Endothelial cell of umbilical vein (primary cell): ENCODE results near the gene ZNF705A. TPM values are rescaled to one million over a fixed set of nuclear protein-coding genes. Genes with fewer than 3 reads are reported as not detected.
"Not testable (repeated sequence)": the region's sequence is repeated elsewhere in the genome, so short reads cannot be mapped to it uniquely, and the experiment has no call there.

Source experiments
- BruUV-seq: library from RNA; stranded (reverse); fragments of 400-500 nt; replicated peaks from 2 replicates; lab custom pipeline; 2021; lab: Mats Ljungman, UMichigan
- CTCF ChIA-PET: fragments of 300-600, 350-600 bp; sonication (Branson Sonifier 250); formaldehyde crosslinking; loops from one replicate; lab custom pipeline; 2021; ENCODE audit warnings: antibody characterized with exemption, inconsistent platforms; lab: Charles Lee
- POLR2A ChIA-PET: fragments of 300-600, 350-600 bp; sonication (Branson Sonifier 250); formaldehyde crosslinking; loops from one replicate; lab custom pipeline; 2021; ENCODE audit warnings: antibody characterized with exemption, inconsistent platforms; lab: Charles Lee
- DNase-seq: peaks from one replicate; pipeline ENCODE4 v3.0.0-alpha.2; 2011; ENCODE audit warnings: low read depth, low spot score
- FAIRE-seq: peaks from 2 replicates; lab custom pipeline; 2011; peaks lifted over from hg19 to GRCh38; lab: Jason Lieb, UNC
- H2AFZ ChIP-seq: 2 replicates; pipeline ENCODE4 v1.6.0; 2012; ENCODE audit warnings: low read depth, low read length, control low read depth, inconsistent platforms
- H3K27ac ChIP-seq: 2 replicates; pipeline ENCODE4 v1.5.1; 2011; ENCODE audit warnings: low read depth, mild to moderate bottlenecking, control low read depth, low read length, moderate library complexity; ENCODE audit not compliant: insufficient read depth
- H3K27me3 ChIP-seq, 2 experiments: 2 replicates each; pipeline versions ENCODE4 v1.6.0 to v1.6.1; 2011; ENCODE audit warnings: low read length in 2 of 2, mixed read lengths in 1 of 2; ENCODE audit not compliant: control insufficient read depth in 2 of 2, insufficient read depth in 2 of 2
- H3K36me3 ChIP-seq, 2 experiments: 2 replicates in 1 of 2; 3 replicates in 1 of 2; pipeline ENCODE4 v1.5.1; 2011; ENCODE audit warnings: low read length in 2 of 2, mild to moderate bottlenecking in 1 of 2, moderate library complexity in 1 of 2; ENCODE audit not compliant: control insufficient read depth in 2 of 2, insufficient read depth in 2 of 2; ENCODE audit errors: extremely low read depth in 1 of 2
- H3K4me1 ChIP-seq: 3 replicates; pipeline ENCODE4 v1.5.1; 2011; ENCODE audit warnings: mild to moderate bottlenecking, low read length; ENCODE audit not compliant: control insufficient read depth, insufficient read depth; ENCODE audit errors: extremely low read depth
- H3K4me2 ChIP-seq: 2 replicates; pipeline ENCODE4 v1.6.1; 2011; ENCODE audit warnings: low read length, control low read depth, mixed read lengths; ENCODE audit not compliant: insufficient read depth
- H3K4me3 ChIP-seq, 3 experiments: fragments of 200-600 bp in 1 of 3; sonication (generic), shearing (Covaris generic) in 1 of 3; replicated peaks in 1 of 3; 2 replicates each; pipeline ENCODE4 v1.5.1; 2011 to 2016; ENCODE audit warnings: control low read depth in 3 of 3, low read length in 3 of 3, mild to moderate bottlenecking in 2 of 3, inconsistent platforms in 1 of 3, low read depth in 1 of 3, moderate library complexity in 1 of 3; ENCODE audit not compliant: insufficient read depth in 1 of 3
- H3K79me2 ChIP-seq: 2 replicates; pipeline ENCODE4 v1.6.0; 2012; ENCODE audit warnings: low read length, inconsistent platforms; ENCODE audit not compliant: control insufficient read depth, insufficient read depth
- H3K9ac ChIP-seq: replicated peaks from 2 replicates; pipeline ENCODE3; 2011; ENCODE audit warnings: low read length, control low read depth; ENCODE audit not compliant: insufficient read depth; ENCODE audit errors: extremely low read depth
- H3K9me1 ChIP-seq: replicated peaks from 3 replicates; pipeline ENCODE4 v1.6.0; 2011; ENCODE audit warnings: mild to moderate bottlenecking, low read length; ENCODE audit not compliant: control insufficient read depth, insufficient read depth; ENCODE audit errors: extremely low read depth
- H3K9me3 ChIP-seq: replicated peaks from 2 replicates; pipeline ENCODE4 v1.5.1; 2012; ENCODE audit warnings: low read length, inconsistent platforms; ENCODE audit not compliant: control insufficient read depth, insufficient read depth
- H4K20me1 ChIP-seq: replicated peaks from 2 replicates; pipeline ENCODE3; 2011; ENCODE audit warnings: mild to moderate bottlenecking, low read length; ENCODE audit not compliant: control insufficient read depth, insufficient read depth; ENCODE audit errors: extremely low read depth
- dilution Hi-C: fragments of 300-500 bp; cut with MboI; formaldehyde crosslinking; loops from one replicate; pipeline ENCODE4 v1.15.0; 2019; ENCODE audit warnings: low sequenced_read_pairs; ENCODE audit not compliant: extremely low pct_ligation_motif_present
- intact Hi-C: fragments of 100-400 bp; cut with micrococcal nuclease; formaldehyde crosslinking; loops from one replicate; pipeline ENCODE4 v1.10.0; 2022
- polyA plus RNA-seq, 4 experiments: library from polyadenylated mRNA; depleted of rRNA in 3 of 4; stranded (reverse) in 3 of 4; unstranded in 1 of 4; fragments of >200 nt; gene quantifications; 2 replicates each; pipeline versions ENCODE4 v1.2.1 to v1.2.3, GENCODE V29; 2011 to 2012; ENCODE audit warnings: missing spikeins in 1 of 4
- total RNA-seq: library from RNA; stranded (reverse); gene quantifications from 2 replicates; pipeline ENCODE4 v1.2.3, GENCODE V29; 2021

ZNF705A gene
- total and polyA plus RNA-seq, 2 donors (not counting 3 experiments of a cell fraction or from before 2014, with no cell fraction given): not detected

- H4K20me1 ChIP-seq, H3K27me3 ChIP-seq, DNase-seq, CTCF ChIA-PET, intact Hi-C loops, BruUV-seq, H3K9me1 ChIP-seq, H3K9me3 ChIP-seq, H3K9ac ChIP-seq, H3K4me2 ChIP-seq, H2AFZ ChIP-seq, dilution Hi-C loops, H3K27ac ChIP-seq, H3K4me1 ChIP-seq, H3K79me2 ChIP-seq, FAIRE-seq, H3K4me3 ChIP-seq, POLR2A ChIA-PET, H3K36me3 ChIP-seq: not testable (repeated sequence)
Observed at GRCh38 chr12:8183346-8183745, 26.5 kb downstream of the ZNF705A start.

- H3K36me3 ChIP-seq, H3K79me2 ChIP-seq, H3K4me1 ChIP-seq, BruUV-seq, H3K9me3 ChIP-seq, H4K20me1 ChIP-seq, FAIRE-seq, H3K9me1 ChIP-seq, intact Hi-C loops, H3K4me3 ChIP-seq, DNase-seq, H2AFZ ChIP-seq, dilution Hi-C loops, H3K4me2 ChIP-seq, CTCF ChIA-PET, H3K27me3 ChIP-seq, H3K27ac ChIP-seq, POLR2A ChIA-PET, H3K9ac ChIP-seq: not testable (repeated sequence)
Observed at GRCh38 chr12:8184206-8184605, 27.4 kb downstream of the ZNF705A start.

- H3K36me3 ChIP-seq, H3K27me3 ChIP-seq, CTCF ChIA-PET, H3K4me3 ChIP-seq, H3K9me1 ChIP-seq, DNase-seq, BruUV-seq, H3K9ac ChIP-seq, H3K27ac ChIP-seq, H3K4me1 ChIP-seq, H3K9me3 ChIP-seq, intact Hi-C loops, FAIRE-seq, POLR2A ChIA-PET, H2AFZ ChIP-seq, dilution Hi-C loops, H3K4me2 ChIP-seq, H4K20me1 ChIP-seq, H3K79me2 ChIP-seq: not testable (repeated sequence)
Observed at GRCh38 chr12:8188088-8188487, 31.3 kb downstream of the ZNF705A start.

GRCh38 chr12:8197685-8198308 is 41.0 kb downstream of the ZNF705A start:
- H3K27ac ChIP-seq, H3K9me1 ChIP-seq, DNase-seq, H3K36me3 ChIP-seq, dilution Hi-C loops, H3K4me3 ChIP-seq, intact Hi-C loops, FAIRE-seq, BruUV-seq, POLR2A ChIA-PET, CTCF ChIA-PET, H2AFZ ChIP-seq, H3K79me2 ChIP-seq, H3K27me3 ChIP-seq, H3K9ac ChIP-seq, H4K20me1 ChIP-seq, H3K4me1 ChIP-seq, H3K9me3 ChIP-seq, H3K4me2 ChIP-seq: not testable (repeated sequence)
